IgD-negative memory B cell (primary cell): ENCODE results near the gene INSL3. TPM values are rescaled to one million over a fixed set of nuclear protein-coding genes. Genes with fewer than 3 reads are reported as not detected.
A peak's percentile ranks its signal among the peaks of the same experiment; 100 is the strongest.

Experiments used
- H3K27ac Mint-ChIP-seq, 3 donors: one replicate each; pipeline ENCODE4 v1.8.0; 2020 to 2022; ENCODE audit warnings: mild to moderate bottlenecking in 3 of 3, mixed read lengths in 3 of 3, moderate library complexity in 1 of 3
- H3K27me3 Mint-ChIP-seq: one replicate; pipeline ENCODE4 v1.8.0; 2021; ENCODE audit warnings: mixed read lengths
- H3K36me3 Mint-ChIP-seq: one replicate; pipeline ENCODE4 v1.8.0; 2020; ENCODE audit warnings: mild to moderate bottlenecking, mixed read lengths
- H3K4me1 Mint-ChIP-seq, 3 donors: one replicate each; pipeline ENCODE4 v1.8.0; 2020 to 2022; ENCODE audit warnings: mixed read lengths in 3 of 3, mild to moderate bottlenecking in 1 of 3
- H3K4me3 Mint-ChIP-seq, 4 donors: one replicate each; pipeline ENCODE4 v1.8.0; 2020 to 2022; ENCODE audit warnings: mild to moderate bottlenecking in 4 of 4, mixed read lengths in 4 of 4, moderate library complexity in 3 of 4
- H3K9me3 Mint-ChIP-seq, 3 donors: one replicate each; pipeline ENCODE4 v1.8.0; 2020 to 2021; ENCODE audit warnings: mixed read lengths in 3 of 3, mild to moderate bottlenecking in 1 of 3
- polyA plus RNA-seq: library from polyadenylated mRNA; unstranded; fragments of 300-500 nt; fragmentation: Illumina TruSeq; gene quantifications from one replicate; pipeline ENCODE4 v1.2.3, GENCODE V29; 2021

The INSL3 gene
- polyA plus RNA-seq, 1 donor from 2014 or later, result 1.7 TPM

DNA sequence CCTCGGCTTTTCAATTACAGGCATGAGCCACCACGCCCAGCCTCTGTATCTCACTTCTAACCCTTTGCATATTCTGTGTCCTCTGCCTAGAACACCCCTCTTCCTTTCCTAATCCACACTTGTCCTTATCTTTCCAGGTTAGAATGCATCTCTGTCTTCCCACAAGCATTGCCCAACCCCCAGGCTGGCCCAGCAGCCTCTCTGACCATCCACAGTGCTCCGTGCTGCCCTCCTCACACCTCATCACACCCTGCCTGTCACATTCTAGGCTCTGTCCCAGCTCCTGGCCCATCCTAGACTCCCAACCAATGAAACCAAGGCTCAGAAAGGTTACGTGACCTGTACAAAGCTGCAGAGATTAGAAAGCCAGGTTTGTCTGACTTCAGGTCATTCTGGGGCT, 15.2 kb upstream of the INSL3 start:
- Mint-ChIP-seq H3K4me3 (no peak overlapping the region), H3K9me3 (no peaks in the 10 kb centered on the region), H3K27me3 (no peaks in the 10 kb centered on the region), H3K4me1 (peaks cover 0 to 2% (median 1%) of the 10 kb centered on the region in 3 donors), H3K36me3 (peaks cover 13% of the 10 kb centered on the region), H3K27ac (peak overlapping the region in 1 of 3 donors; percentile 53)

DNA sequence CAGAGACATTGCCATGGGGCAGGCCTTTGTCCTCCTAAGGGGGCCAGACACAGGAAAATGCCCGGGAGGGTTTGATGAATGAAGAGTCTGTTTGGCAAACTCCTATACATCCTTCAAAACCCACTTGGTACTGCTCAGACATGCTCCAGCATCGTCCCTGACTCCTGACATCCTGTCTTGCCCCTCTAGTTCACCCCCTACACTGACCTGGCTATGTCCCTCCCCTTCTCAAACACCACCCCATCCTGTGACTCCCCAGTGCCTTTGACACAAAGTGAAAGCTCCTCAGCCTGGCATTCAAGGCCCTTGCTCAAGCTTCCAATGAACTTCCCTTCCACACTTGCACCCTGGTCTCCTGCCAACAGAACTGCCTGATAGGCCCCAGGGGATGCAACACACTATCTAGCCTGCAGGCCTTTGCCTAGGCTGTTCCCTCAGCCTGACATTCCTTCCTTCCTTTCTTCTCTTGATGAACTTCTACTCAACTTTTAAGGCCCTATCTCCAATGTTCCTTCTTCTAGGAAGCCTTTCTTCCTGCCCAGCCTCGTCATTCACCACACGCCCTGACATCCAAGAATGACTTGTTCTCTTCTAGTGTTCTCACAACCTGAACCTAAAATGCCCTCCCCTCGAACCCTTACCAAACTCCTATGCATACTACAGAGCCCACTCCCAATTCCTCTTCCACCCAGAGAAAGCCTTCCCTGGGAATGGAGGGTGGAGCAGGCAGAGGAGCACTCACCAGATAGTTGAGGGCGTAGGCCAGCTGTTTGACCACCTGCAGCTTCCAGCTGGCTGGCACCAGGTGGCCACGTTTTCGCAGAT, 14.1 kb upstream of the INSL3 start:
- Mint-ChIP-seq H3K36me3 (peaks cover 12% of the 10 kb centered on the region), H3K9me3 (no peaks in the 10 kb centered on the region), H3K4me3 (no peak overlapping the region), H3K27ac (peak overlapping the region in 2 of 3 donors; percentile 31 to 60), H3K4me1 (peaks cover 0 to 2% (median 1%) of the 10 kb centered on the region in 3 donors), H3K27me3 (no peaks in the 10 kb centered on the region)

DNA sequence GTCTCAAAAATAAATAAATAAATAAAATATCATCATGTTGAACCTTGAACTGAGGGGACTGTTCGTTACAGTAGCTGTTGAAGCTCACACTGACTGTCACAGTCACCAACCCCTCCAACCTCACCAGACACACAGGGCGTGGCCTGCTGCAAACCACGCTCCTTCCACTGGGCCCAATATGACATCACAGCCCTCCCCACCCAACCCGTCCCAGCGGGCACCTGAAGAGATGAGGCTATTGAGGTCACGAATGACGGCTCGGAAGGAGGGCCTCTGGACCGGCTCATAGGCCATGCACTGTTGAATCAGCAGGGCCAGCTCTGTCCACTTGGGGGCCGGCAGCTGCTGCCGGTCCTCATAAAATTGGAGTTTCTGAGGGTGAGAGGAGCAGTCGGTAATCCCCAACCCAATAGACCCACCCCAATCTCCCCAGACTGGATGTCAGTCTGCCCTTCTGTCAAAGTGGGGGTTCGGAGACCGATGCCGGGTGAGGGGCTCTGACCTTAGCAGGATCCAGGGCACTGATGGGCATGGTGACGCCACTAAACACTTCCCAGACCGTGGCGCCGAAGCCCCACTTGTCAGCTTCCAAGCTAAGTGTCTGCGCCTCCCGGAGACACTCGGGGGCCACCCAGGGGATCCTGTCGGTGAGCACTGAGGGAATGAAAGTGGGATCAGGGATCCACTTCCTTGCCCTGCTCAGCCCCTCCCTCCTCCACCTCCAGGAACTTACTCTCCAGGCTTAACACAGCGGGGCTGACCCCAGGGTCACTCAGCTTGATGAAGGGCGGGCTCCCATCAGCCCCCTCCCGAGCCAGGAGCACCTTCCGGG, 13.2 kb upstream of the INSL3 start:
- peaks cover 14% of the 10 kb centered on the region for H3K36me3 Mint-ChIP-seq
- H3K4me3 Mint-ChIP-seq, result no peak overlapping the region
- peaks cover 0 to 2% (median 1%) of the 10 kb centered on the region in 3 donors for H3K4me1 Mint-ChIP-seq
- no peaks in the 10 kb centered on the region for H3K9me3 Mint-ChIP-seq
- peak overlapping the region in 2 of 3 donors; percentile 31 to 60 for H3K27ac Mint-ChIP-seq
- no peaks in the 10 kb centered on the region for H3K27me3 Mint-ChIP-seq

DNA sequence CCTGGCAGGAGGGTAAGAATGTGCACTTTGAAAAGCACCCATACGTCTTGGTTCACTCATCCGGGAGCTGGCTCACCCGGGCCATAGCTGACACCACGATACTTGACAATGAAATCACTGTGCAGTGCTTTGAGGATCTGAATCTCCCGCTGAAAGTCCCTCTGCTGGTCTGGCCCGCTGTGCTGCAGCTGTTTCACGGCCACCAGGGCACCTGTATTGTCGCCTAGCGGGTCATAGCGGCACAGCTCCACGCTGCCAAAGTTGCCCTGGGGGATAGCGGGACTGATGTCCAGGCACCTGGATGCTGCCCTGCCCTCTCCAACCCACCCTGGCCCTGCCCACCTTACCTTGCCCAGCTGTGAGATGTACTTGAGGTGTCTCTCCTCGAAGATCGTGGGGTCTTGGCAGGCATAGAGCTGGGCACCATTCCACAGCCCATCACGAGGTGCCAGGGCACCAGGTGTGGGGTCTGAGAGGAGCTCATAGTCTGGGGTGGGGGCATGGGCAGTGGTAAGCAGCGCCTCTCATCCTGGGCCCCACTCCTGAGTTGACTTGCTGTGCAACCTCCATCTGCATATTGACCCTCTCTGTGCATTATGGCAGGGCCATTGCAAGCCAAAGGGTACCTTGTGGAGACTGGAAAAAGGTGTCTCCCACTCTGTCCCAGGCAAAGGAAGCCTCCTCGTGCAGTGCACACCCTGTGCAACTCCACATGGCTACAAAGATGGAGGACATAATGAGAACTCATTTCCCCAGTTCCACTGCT, 11.3 kb upstream of the INSL3 start:
- Mint-ChIP-seq H3K4me1 (peaks cover 0 to 2% (median 1%) of the 10 kb centered on the region in 3 donors), H3K27me3 (no peaks in the 10 kb centered on the region), H3K9me3 (no peaks in the 10 kb centered on the region), H3K36me3 (peaks cover 17% of the 10 kb centered on the region), H3K4me3 (no peak overlapping the region), H3K27ac (no peak overlapping the region)

DNA sequence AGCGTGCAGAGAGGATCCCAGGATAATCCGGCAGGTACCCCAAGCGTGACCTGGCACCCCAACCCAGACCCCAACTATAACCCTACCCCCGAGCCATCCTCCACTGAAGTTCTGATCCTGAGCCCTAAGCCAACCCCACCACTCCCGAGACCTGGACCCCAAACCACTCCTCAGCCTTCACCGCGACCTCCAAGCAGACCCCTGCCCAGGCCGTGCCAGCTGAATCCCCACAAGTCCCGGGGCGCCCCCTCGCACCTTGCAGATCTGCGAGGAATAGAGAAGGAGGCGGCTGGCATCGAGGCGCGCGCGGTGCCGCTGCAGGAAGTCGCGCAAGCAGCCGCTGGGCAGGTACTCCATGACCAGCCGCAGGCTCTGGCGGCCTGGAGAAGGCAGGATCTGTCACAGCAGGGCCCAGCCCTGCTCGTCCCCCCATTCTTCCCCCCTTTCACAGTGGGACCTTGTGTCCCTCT, 10.1 kb upstream of the INSL3 start:
- Mint-ChIP-seq H3K4me1 (peaks cover 0 to 2% (median 1%) of the 10 kb centered on the region in 3 donors), H3K36me3 (peaks cover 14% of the 10 kb centered on the region), H3K9me3 (no peaks in the 10 kb centered on the region), H3K27ac (peak overlapping the region in 1 of 3 donors; percentile 57), H3K4me3 (no peak overlapping the region), H3K27me3 (no peaks in the 10 kb centered on the region)

DNA sequence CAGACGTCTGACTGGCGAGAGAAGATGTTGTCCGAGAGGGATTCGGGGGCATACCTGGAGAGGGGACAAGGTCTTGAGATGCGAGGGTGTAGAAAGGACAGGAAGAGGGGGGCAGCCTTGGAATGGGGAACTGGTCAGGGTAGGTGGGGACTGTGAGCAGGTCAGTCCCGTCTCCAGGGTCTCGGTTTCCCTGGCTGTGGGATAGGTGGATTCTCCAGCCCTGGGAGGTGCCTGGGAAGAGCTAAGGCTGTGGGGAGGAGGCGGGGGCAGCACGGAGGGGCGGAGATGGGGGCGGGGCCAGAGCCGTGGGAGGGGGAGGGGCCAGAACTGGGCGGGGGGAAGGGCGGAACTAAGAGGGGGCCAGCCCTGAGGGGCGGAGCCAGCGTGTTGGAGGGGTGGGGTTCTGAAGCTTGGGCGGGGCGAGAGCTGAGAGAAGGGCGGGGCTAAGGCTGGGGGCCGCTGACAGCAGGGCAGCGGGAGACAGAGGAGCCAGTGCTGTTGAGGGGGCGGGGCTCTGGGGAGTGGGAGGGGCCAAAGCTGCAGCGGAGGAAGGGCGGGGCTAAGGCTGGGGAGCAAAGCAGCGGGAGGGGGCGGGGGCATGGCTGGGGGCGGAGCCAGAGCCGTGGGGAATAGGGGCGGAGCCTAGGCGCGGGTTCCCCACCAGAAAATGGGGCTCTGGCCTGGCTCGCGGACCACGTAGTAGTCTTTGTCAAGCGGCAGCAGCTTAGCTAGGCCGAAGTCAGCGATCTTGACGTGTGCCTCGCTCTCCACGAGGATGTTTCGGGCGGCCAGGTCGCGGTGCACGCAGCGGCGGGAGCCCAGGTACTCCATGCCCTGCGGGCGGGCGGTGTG, 9.5 kb upstream of the INSL3 start:
- H3K36me3 Mint-ChIP-seq, result peaks cover 13% of the 10 kb centered on the region
- peak overlapping the region in 1 of 3 donors; percentile 49 for H3K27ac Mint-ChIP-seq

DNA sequence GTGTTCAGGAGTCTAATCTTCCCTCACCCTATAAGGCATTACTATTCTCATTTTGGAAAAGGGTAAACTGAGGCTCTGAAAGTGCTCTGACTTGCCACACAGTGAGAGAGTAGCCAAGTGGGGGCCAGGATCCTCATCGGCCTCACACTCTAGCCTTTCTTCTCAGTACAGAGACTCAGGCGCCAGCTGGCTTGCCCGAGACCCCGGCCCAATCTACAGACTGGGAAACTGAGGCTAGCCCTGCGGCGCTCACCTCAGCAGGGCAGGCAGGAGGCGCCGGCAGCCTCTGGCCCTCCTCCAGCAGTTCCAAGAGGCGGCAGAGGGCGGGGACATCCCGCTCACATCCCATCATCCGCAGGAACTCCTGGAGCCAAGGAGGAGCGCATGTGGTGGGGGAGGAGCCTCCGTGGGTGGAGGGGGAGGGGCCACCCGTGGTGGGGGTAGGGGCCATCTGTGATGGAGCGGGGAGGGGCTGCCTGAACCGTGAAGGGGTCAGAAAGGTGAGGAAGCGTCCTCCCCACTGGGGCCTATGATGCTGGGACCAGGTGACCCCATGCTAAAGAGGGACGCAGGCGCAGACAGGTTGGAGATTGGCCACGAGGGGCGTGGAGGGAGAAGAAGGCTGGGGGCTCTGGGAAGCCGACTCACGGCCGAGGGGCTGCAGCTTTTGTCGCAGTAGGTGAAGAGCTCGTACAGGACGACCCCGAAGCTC, 8.7 kb upstream of the INSL3 start:
- H3K27ac Mint-ChIP-seq, result peak overlapping the region in 2 of 3 donors; percentile 43 to 49
- peaks cover 0 to 2% (median 0%) of the 10 kb centered on the region in 3 donors for H3K4me1 Mint-ChIP-seq
- H3K27me3 Mint-ChIP-seq, result no peaks in the 10 kb centered on the region
- peaks cover 9% of the 10 kb centered on the region for H3K36me3 Mint-ChIP-seq
- no peak overlapping the region for H3K4me3 Mint-ChIP-seq
- H3K9me3 Mint-ChIP-seq, result no peaks in the 10 kb centered on the region

More for the DNA sequence above, 9.5 kb upstream of the INSL3 start:
- Mint-ChIP-seq H3K4me1 (peaks cover 0 to 2% (median 1%) of the 10 kb centered on the region in 3 donors), H3K27me3 (no peaks in the 10 kb centered on the region), H3K9me3 (no peaks in the 10 kb centered on the region), H3K4me3 (no peak overlapping the region)

DNA sequence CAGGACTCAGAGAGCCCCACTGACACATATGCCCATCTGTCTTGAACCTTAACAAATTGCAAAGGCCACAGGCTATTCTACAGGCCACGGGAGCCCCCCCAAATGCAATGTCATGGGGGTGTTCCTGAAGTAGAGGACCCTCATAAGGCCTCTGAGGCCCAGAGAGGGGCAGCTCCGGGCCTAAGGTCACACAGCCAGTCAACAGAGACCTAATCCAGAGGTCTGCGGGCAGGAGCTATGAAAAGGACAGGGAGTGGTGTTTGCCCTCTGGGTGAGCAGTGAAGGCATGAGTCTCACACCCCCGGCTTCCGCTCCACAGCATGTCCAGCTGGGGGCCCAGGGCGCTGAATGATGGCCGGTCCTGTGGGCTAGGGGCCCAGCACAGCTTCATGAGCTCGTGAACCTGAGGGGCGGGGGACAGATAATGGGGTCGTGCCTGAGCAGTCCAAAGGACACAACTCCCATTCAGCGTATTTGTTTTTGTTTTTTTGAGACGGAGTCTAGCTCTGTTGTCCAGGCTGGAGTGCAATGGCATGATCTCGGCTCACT, 5.3 kb upstream of the INSL3 start:
- Mint-ChIP-seq H3K27ac (no peak overlapping the region), H3K4me3 (no peak overlapping the region), H3K27me3 (no peaks in the 10 kb centered on the region), H3K36me3 (peaks cover 7% of the 10 kb centered on the region), H3K4me1 (no peaks in the 10 kb centered on the region), H3K9me3 (no peaks in the 10 kb centered on the region)

DNA sequence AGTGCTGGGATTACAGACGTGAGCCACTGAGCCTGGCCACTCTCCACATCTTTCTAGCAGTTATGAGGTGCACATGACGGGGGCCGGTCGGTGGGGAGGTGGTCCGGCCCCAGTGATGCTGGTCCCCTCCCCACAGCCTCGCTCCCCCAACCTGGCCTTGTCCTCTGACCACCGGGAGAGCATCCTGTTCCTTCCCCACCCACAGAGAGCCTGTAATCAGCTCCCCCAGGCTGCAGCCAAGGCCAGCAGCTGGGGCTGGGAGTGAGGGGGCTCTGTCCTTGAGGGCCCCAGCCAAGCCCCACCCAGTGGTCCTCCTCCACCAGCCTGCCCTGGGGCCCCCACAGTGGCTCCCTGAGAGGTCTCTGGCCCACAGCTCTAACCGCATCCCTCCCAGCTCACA, 3.0 kb upstream of the INSL3 start:
- Mint-ChIP-seq H3K4me1 (no peaks in the 10 kb centered on the region), H3K27ac (no peak overlapping the region), H3K9me3 (no peaks in the 10 kb centered on the region), H3K27me3 (no peaks in the 10 kb centered on the region), H3K4me3 (no peak overlapping the region), H3K36me3 (peaks cover 4% of the 10 kb centered on the region)

DNA sequence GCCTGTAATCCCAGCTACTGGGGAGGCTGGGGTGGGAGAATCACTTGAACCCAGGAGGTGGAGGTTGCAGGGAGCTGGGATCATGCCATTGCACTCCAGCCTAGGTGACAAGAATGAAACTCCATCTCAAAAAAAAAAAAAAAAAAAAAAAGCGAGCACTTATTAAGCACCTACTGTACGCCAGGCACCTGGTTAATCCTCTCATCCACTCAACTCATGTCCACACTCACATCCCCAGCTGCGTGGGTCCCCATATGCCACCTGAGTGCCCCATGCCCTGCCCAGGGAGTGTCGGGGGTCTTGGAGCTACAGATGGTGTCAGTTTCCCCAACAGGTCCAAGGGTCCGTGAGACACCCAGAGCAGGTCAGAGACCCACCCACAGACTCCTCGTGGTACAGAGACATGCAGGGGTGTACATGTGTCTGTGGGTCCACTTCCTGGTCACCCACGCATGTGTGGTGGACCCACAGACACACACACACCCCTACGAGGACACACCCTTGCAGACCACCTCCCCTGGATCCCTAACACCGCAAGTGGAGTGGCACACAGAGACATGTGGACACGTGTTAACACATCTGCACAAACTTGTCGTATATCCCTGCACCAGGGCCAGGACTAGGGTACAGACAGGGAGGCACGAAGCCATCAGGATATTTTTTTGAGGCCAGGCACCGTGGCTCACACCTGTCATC, 3.5 kb downstream of the INSL3 start:
- Mint-ChIP-seq H3K27ac (no peak overlapping the region), H3K4me3 (peak overlapping the region in 1 of 4 donors; percentile 54), H3K4me1 (peaks cover 0 to 2% (median 0%) of the 10 kb centered on the region in 3 donors), H3K27me3 (no peaks in the 10 kb centered on the region), H3K9me3 (no peaks in the 10 kb centered on the region), H3K36me3 (no peaks in the 10 kb centered on the region)

DNA sequence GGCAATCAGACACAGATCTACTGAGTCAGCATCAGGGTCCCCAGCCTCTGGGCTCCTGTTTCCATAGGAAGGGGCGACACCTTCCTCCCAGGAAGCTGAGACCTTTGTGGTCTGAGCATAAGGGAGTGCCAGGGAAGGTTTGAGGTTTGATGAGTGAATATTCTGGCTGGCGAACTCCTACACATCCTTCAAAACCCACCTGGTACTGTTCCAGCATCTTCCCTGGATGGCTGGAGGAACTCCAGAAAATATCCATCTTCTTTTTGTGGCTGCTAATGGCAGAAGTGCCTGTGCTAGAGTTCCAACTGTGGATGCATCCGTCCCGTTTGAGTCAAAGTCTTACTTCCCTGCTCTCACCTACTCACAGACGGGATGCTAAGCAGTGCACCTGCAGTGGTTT, 9.2 kb downstream of the INSL3 start:
- H3K36me3 Mint-ChIP-seq, result peaks cover 2% of the 10 kb centered on the region
- peaks cover 0 to 4% (median 0%) of the 10 kb centered on the region in 3 donors for H3K4me1 Mint-ChIP-seq
- peaks cover 7% of the 10 kb centered on the region for H3K27me3 Mint-ChIP-seq
- H3K4me3 Mint-ChIP-seq, result no peak overlapping the region
- H3K27ac Mint-ChIP-seq, result no peak overlapping the region
- peaks cover 0 to 2% (median 0%) of the 10 kb centered on the region in 3 donors for H3K9me3 Mint-ChIP-seq

DNA sequence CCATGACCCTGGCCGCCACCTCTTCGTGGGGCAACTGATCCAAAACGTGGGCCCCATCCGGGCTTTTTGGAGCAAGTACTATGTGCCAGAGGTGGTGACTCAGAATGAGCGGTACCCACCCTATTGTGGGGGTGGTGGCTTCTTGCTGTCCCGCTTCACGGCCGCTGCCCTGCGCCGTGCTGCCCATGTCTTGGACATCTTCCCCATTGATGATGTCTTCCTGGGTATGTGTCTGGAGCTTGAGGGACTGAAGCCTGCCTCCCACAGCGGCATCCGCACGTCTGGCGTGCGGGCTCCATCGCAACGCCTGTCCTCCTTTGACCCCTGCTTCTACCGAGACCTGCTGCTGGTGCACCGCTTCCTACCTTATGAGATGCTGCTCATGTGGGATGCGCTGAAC, 9.6 kb downstream of the INSL3 start:
- Mint-ChIP-seq H3K27ac (no peak overlapping the region), H3K27me3 (peaks cover 7% of the 10 kb centered on the region), H3K36me3 (peaks cover 2% of the 10 kb centered on the region), H3K4me3 (no peak overlapping the region), H3K9me3 (peaks cover 0 to 2% (median 0%) of the 10 kb centered on the region in 3 donors), H3K4me1 (peaks cover 0 to 4% (median 0%) of the 10 kb centered on the region in 3 donors)

DNA sequence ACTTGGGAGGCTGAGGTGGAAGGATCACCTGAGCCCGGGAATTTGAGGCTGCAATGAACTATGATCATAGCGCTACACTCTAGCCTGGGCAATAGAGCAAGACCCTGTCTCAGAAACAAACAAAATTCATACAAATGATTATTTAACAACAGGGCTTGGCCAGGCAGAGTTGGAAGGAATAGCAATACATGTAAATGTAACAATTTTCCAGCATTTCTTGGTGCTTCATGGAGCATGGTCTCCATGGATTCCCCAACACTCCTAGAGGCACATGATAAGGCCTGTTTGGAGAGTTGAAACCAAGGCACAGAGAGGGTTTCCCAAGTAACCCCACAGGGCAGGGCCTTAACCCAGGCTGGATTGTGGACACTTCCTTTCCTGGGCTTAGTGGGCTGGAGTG, 10.2 kb downstream of the INSL3 start:
- no peak overlapping the region for H3K27ac Mint-ChIP-seq
- peaks cover 0 to 2% (median 0%) of the 10 kb centered on the region in 3 donors for H3K9me3 Mint-ChIP-seq
- peaks cover 0 to 4% (median 0%) of the 10 kb centered on the region in 3 donors for H3K4me1 Mint-ChIP-seq

More for the DNA sequence above, 10.2 kb downstream of the INSL3 start:
- Mint-ChIP-seq H3K4me3 (no peak overlapping the region), H3K36me3 (peaks cover 2% of the 10 kb centered on the region), H3K27me3 (peaks cover 7% of the 10 kb centered on the region)
